ENCODE data around the gene ZNF580. TPM values are rescaled to one million over a fixed set of nuclear protein-coding genes. Genes with fewer than 3 reads are reported as not detected.
A peak's percentile ranks its signal among the peaks of the same experiment; 100 is the strongest.

Gene ZNF580
- total and polyA plus RNA-seq, 10 of the 15 experiments (the other 5 are each of a cell fraction or from before 2014, with no cell fraction given) = 2.3 to 31.8 (median 10.0) TPM

DNA sequence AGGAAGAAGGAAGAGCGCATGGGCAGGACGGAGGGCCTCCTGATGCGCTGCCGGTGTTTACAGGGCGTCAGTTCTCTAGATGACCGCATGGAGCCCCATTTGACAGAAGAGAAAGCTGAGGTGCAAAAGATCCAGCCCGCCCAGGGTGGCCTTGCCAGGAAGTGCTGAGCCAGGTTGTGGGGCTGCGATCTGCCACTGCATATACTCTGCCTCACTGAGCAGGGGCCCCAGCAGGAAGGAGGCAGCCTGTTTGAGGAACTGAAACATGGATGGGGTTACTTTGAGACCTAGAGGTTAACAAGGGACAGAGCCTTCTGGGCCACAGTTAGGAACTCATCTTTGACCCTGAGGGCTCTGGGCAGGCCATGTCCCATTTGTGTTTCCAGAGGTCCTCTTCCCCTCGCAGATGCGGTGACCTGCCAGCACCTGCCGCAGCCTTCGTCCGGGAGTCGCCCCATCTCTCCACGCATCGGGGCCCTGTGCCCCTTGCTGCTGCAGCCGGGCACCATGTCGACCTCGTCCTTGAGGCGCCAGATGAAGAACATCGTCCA lies 37.4 kb downstream of the ZNF580 start:
- ChIA-PET RAD21 (ENCODE audit: unreplicated experiment) (interaction anchor here (0.7 to 1.0 kb wide), 2 partner anchors 24 to 46 kb away, joined by 3 to 4 read pairs; partner anchors contain the start of gene U2AF2), SMC1A (ENCODE audit: uncharacterized antibody, unreplicated experiment) (interaction anchor here (3.0 kb wide), 1 partner anchor 21 kb away, joined by 11 read pairs; no protein-coding TSS in a partner anchor), POLR2A (interaction anchor here (0.5 to 1.8 kb wide), 3 partner anchors 21 to 39 kb away, joined by 3 to 7 read pairs (median 3); no protein-coding TSS in a partner anchor), CTCF (interaction anchor here (1.4 to 3.3 kb wide), 2 partner anchors 24 to 45 kb away, joined by 5 to 14 read pairs; partner anchors contain the start of gene U2AF2)
- H3K4me1 ChIP-seq (ENCODE audit: control insufficient read depth, insufficient read depth, low read length) = peaks cover 29% of the 10 kb centered on the region
- under 1% methylated on average over 21 of the region's 21 CpGs for WGBS (ENCODE audit: insufficient coverage, insufficient replicate concordance, low lambda C conversion rate, missing lambda C conversion rate)
- DNase-seq (ENCODE audit: low read depth, low spot score) (peak; percentile 88), ATAC-seq (peak; percentile 92), FAIRE-seq (peak; percentile 83)
- no peaks in the 10 kb centered on the region for H3K9me3 ChIP-seq (replicated peaks; ENCODE audit: control insufficient read depth, insufficient read depth, low read length)
- no peaks in the 10 kb centered on the region for H3K27me3 ChIP-seq (replicated peaks in 1 of 2; ENCODE audit: control insufficient read depth in 2 of 2, insufficient read depth in 2 of 2, low read length in 1 of 2)
- H4K20me1 ChIP-seq (ENCODE audit: control insufficient read depth, insufficient read depth) = peaks cover 4% of the 10 kb centered on the region; the same call in 1 of the 2 replicates
- H3K27ac ChIP-seq (ENCODE audit: control insufficient read depth, insufficient read depth) = peak overlapping the region; percentile 94
- H3K36me3 ChIP-seq (ENCODE audit: control insufficient read depth in 2 of 2, insufficient read depth in 2 of 2, low read length in 1 of 2) = peaks cover 14 to 20% of the 10 kb centered on the region in 2 experiments
- H3K9ac ChIP-seq (ENCODE audit: control insufficient read depth, insufficient read depth, low read length) = peak overlapping the region; percentile 97
- intact Hi-C loops (cut with micrococcal nuclease; ENCODE audit: unreplicated experiment) (loop anchor here (1.0 to 5.0 kb wide), 4 partner anchors 23 to 654 kb away; partner anchors contain the start of genes U2AF2, ZNF580 and ZNF581), in situ Hi-C loops (cut with MboI) (loop anchor here (5.0 kb wide), 1 partner anchor 129 kb away; no protein-coding TSS in a partner anchor)
- H3K79me2 ChIP-seq (ENCODE audit: control insufficient read depth, insufficient read depth, low read length) = peaks cover 65% of the 10 kb centered on the region
- peak overlapping the region; percentile 92 for H3K4me3 ChIP-seq
- peak overlapping the region; percentile 100 for H3K4me2 ChIP-seq (ENCODE audit: control insufficient read depth, insufficient read depth)
- peak overlapping the region; percentile 50; the same call in 1 of the 2 replicates for H2AFZ ChIP-seq (ENCODE audit: control insufficient read depth, low read depth, low read length)
- BruUV-seq (replicated peaks) = no TSS peak
- TF ChIP-seq SMC3 (IDR thresholded peaks at IDR 0.05; ENCODE audit: borderline replicate concordance, low read length) (peak; percentile 25; the same call in 1 of the 2 replicates), SREBF1 (IDR thresholded peaks at IDR 0.05; ENCODE audit: low read length) (no peak), HCFC1 (IDR thresholded peaks at IDR 0.05; ENCODE audit: low read length) (no peak; the same call in 1 of the 2 replicates), IRF4 (IDR thresholded peaks at IDR 0.05; ENCODE audit: low read depth, low read length) (peak; percentile 98), BRCA1 (IDR thresholded peaks at IDR 0.05; ENCODE audit: low read depth, low read length) (no peak), IKZF2 (IDR thresholded peaks at IDR 0.05) (peak; percentile 81 to 82; a peak in 3 of 4 replicates), NBN (IDR thresholded peaks at IDR 0.05) (peak; percentile 70; the same call in 1 of the 2 replicates), HDAC2 (IDR thresholded peaks at IDR 0.05) (no peak), HDGF (IDR thresholded peaks at IDR 0.05) (peak; percentile 51; the same call in 1 of the 2 replicates), YBX1 (IDR thresholded peaks at IDR 0.05) (no peak), NFIC (IDR thresholded peaks at IDR 0.05; ENCODE audit: low read depth, low read length) (peak; percentile 54; the same call in 1 of the 2 replicates), HDAC6 (IDR thresholded peaks at IDR 0.05; ENCODE audit: unreplicated experiment) (no peak), SPI1 (IDR thresholded peaks at IDR 0.05; ENCODE audit: borderline replicate concordance, insufficient read depth, low read depth, low read length) (peak; percentile 99), DPF2 (IDR thresholded peaks at IDR 0.05) (peak; percentile 97), NRF1 (conservative IDR thresholded peaks at IDR 0.05; ENCODE audit: low read depth, low read length) (no peak), RB1 (IDR thresholded peaks at IDR 0.05; ENCODE audit: borderline replicate concordance) (peak; percentile 22; the same call in 1 of the 2 replicates)
- TF ChIP-seq, protein P1, sequence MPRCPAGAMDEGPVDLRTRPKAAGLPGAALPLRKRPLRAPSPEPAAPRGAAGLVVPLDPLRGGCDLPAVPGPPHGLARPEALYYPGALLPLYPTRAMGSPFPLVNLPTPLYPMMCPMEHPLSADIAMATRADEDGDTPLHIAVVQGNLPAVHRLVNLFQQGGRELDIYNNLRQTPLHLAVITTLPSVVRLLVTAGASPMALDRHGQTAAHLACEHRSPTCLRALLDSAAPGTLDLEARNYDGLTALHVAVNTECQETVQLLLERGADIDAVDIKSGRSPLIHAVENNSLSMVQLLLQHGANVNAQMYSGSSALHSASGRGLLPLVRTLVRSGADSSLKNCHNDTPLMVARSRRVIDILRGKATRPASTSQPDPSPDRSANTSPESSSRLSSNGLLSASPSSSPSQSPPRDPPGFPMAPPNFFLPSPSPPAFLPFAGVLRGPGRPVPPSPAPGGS (IDR thresholded peaks at IDR 0.05; ENCODE audit: borderline replicate concordance, insufficient read depth, low read depth, low read length, poor library complexity, severe bottlenecking) = peak; percentile 30
- TF ChIP-seq, protein P2, sequence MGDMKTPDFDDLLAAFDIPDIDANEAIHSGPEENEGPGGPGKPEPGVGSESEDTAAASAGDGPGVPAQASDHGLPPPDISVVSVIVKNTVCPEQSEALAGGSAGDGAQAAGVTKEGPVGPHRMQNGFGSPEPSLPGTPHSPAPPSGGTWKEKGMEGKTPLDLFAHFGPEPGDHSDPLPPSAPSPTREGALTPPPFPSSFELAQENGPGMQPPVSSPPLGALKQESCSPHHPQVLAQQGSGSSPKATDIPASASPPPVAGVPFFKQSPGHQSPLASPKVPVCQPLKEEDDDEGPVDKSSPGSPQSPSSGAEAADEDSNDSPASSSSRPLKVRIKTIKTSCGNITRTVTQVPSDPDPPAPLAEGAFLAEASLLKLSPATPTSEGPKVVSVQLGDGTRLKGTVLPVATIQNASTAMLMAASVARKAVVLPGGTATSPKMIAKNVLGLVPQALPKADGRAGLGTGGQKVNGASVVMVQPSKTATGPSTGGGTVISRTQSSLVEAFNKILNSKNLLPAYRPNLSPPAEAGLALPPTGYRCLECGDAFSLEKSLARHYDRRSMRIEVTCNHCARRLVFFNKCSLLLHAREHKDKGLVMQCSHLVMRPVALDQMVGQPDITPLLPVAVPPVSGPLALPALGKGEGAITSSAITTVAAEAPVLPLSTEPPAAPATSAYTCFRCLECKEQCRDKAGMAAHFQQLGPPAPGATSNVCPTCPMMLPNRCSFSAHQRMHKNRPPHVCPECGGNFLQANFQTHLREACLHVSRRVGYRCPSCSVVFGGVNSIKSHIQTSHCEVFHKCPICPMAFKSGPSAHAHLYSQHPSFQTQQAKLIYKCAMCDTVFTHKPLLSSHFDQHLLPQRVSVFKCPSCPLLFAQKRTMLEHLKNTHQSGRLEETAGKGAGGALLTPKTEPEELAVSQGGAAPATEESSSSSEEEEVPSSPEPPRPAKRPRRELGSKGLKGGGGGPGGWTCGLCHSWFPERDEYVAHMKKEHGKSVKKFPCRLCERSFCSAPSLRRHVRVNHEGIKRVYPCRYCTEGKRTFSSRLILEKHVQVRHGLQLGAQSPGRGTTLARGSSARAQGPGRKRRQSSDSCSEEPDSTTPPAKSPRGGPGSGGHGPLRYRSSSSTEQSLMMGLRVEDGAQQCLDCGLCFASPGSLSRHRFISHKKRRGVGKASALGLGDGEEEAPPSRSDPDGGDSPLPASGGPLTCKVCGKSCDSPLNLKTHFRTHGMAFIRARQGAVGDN (IDR thresholded peaks at IDR 0.05) = no peak; the same call in 1 of the 2 replicates
- TF ChIP-seq, protein P3, sequence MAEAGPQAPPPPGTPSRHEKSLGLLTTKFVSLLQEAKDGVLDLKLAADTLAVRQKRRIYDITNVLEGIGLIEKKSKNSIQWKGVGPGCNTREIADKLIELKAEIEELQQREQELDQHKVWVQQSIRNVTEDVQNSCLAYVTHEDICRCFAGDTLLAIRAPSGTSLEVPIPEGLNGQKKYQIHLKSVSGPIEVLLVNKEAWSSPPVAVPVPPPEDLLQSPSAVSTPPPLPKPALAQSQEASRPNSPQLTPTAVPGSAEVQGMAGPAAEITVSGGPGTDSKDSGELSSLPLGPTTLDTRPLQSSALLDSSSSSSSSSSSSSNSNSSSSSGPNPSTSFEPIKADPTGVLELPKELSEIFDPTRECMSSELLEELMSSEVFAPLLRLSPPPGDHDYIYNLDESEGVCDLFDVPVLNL (IDR thresholded peaks at IDR 0.05; ENCODE audit: low read depth, low read length) = no peak
